AG09309 (cell line): ENCODE measurements around the gene SAMMSON.

Experiments used
- DNase-seq: peaks from one replicate; pipeline ENCODE4 v3.0.0-alpha.2; 2010; ENCODE audit warnings: low read depth
- H3K4me3 ChIP-seq: 2 replicates; pipeline ENCODE4 v1.5.1; 2011; ENCODE audit warnings: mild to moderate bottlenecking, low read depth, low read length, moderate library complexity; ENCODE audit not compliant: control insufficient read depth
- TF ChIP-seq, protein P1 (sequence below): IDR thresholded peaks from 2 replicates; pipeline ENCODE4 v1.5.1; 2011; ENCODE audit warnings: mild to moderate bottlenecking, low read depth, low read length, inconsistent platforms; ENCODE audit not compliant: insufficient read depth, control insufficient read depth; ENCODE audit errors: missing control alignments

SAMMSON gene

DNA sequence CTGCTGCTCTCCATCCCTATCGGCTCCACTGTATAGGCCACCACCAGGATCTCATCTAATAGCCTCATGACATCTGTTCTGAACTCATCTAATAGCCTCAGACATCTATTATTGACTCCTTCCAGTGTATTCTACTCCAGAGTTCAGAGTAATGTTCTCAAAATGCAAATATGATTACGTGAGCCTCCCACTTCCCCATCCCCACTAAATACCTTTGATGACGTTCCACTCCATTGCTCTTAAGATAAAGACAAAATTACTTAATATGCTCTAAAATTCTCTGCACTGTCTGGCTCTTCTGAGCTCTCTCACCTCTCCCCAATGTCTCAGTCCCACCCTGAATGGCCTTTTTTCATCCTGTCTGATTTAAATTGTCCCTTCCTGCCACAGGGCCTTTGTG is 94.7 kb downstream of the SAMMSON start:
- TF ChIP-seq, protein P1, sequence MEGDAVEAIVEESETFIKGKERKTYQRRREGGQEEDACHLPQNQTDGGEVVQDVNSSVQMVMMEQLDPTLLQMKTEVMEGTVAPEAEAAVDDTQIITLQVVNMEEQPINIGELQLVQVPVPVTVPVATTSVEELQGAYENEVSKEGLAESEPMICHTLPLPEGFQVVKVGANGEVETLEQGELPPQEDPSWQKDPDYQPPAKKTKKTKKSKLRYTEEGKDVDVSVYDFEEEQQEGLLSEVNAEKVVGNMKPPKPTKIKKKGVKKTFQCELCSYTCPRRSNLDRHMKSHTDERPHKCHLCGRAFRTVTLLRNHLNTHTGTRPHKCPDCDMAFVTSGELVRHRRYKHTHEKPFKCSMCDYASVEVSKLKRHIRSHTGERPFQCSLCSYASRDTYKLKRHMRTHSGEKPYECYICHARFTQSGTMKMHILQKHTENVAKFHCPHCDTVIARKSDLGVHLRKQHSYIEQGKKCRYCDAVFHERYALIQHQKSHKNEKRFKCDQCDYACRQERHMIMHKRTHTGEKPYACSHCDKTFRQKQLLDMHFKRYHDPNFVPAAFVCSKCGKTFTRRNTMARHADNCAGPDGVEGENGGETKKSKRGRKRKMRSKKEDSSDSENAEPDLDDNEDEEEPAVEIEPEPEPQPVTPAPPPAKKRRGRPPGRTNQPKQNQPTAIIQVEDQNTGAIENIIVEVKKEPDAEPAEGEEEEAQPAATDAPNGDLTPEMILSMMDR = no peak

DNA sequence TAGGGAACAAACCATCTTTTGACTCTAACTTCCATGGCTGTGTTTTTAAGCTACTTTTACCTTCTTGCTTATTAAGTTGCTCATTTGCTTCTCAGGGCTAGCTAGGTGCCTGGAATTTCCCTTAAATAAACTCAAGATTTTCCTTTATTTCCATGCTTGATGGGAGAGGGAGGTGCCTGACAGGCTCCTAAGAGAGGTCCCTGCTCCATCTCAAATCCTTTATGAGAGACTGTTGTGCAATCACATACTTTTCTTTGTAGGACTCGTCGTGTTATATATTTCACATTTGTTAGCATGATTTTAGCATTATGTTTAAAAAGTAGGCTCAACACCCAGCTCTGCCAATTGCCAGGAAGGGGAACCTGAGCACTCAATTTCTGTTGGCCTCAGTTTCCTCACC is 95.7 kb downstream of the SAMMSON start:
- DNase-seq = no peak
- TF ChIP-seq, protein P1 = no peak

More for the DNA sequence above, 94.7 kb downstream of the SAMMSON start:
- no peak overlapping the region for H3K4me3 ChIP-seq
- no peak for DNase-seq

DNA sequence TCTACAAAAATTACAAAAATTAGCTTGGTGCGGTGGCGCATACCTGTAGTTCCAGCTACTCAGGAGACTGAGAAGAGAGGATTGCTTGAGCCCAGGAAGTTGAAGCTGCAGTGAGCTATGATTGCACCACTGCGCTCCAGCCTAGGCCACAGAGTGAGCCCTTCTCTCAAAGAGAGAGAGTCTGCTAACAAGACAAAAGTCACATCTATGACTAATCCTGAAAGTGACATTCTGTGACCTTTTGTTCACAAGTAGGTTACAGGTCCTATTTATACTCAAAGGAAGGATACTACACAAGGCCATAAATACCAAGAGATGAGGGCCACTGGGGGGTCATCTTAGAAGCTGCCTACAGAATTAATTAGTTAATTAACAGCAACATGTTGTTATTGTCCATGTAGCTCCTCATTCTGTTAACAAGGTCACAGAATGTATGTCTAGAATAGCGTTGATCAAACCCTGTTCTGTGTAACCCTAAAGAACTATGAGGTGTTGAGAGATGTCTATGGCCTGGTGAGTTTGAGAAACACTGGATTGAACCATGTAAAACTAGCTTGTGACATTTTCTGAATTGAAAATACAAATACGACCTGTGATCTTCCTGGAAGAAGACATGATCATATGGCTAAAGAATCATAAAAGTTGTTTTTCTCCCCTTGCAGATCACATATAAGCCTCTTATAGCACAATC is 97.0 kb downstream of the SAMMSON start:
- TF ChIP-seq, protein P1 = no peak
- no peak overlapping the region for H3K4me3 ChIP-seq
- DNase-seq = no peak

More for the DNA sequence above, 95.7 kb downstream of the SAMMSON start:
- no peak overlapping the region for H3K4me3 ChIP-seq

DNA sequence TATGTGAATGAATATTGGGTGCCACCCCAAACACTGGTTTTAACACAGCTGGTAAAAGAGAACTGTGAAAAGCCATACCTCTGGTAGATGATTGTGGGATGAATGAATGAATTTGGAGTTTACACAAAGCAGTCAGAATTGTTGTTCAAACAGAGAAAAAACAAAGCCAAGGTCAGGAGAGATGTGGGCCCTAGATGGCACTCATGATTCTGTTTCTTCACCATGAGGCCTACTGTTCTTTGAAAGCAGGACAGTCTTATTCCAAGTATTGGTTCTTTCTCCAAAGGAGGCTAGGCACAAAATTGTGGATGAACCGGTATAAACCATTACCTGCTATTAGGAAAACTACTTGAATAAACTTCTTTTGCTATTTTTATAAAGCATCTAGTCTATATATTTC is 97.6 kb downstream of the SAMMSON start:
- no peak for DNase-seq
- no peak overlapping the region for H3K4me3 ChIP-seq
- TF ChIP-seq, protein P1 = no peak

DNA sequence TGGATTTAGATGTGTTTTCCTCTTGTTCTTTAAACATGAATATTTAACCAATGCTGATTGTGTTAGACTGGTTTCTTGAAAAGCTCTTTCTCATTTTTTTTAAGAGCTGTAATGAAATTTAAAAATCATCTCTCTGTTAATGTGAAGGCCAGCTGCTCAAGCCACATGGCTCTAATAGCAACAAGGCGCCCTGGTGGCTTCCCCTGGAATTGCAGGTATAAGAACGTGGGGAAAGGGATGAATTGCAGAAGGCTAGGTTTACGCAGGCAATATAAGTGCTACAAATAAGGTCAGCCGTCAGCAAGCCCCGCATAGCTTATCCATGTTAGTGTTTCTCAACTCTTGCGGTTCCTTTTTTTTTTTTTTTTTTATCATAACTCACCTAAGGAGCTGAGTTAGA is 108.5 kb downstream of the SAMMSON start:
- DNase-seq = no peak
- TF ChIP-seq, protein P1 = peak; percentile 48

DNA sequence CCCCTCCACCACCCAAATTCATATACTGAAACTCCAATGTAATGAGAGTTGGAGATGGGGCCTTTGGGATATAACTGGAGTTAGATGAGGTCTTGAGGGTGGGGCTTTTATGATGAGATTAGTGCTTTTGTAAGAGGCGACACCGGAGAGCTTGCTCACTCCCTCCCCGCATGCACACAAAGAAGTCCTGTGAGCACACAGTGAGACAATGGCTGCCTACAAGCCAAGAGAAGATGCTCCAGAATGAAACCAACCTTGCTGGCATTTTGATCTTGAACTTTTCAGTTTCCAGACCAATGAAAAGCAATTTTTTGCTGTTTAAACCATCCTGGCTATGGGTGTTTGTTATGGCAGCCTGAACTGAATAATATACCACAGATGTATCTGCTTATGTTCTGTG is 109.0 kb downstream of the SAMMSON start:
- TF ChIP-seq, protein P1 = no peak

More for the DNA sequence above, 108.5 kb downstream of the SAMMSON start:
- H3K4me3 ChIP-seq = no peak overlapping the region

More for the DNA sequence above, 109.0 kb downstream of the SAMMSON start:
- no peak for DNase-seq
- H3K4me3 ChIP-seq = no peak overlapping the region
